ENCODE results near the gene GABARAPL2. TPM values are rescaled to one million over a fixed set of nuclear protein-coding genes. Genes with fewer than 3 reads are reported as not detected.
A peak's percentile ranks its signal among the peaks of the same experiment; 100 is the strongest.

Gene GABARAPL2
- polyA plus RNA-seq, 3 donors: 84.3 to 302 (median 280) TPM

DNA sequence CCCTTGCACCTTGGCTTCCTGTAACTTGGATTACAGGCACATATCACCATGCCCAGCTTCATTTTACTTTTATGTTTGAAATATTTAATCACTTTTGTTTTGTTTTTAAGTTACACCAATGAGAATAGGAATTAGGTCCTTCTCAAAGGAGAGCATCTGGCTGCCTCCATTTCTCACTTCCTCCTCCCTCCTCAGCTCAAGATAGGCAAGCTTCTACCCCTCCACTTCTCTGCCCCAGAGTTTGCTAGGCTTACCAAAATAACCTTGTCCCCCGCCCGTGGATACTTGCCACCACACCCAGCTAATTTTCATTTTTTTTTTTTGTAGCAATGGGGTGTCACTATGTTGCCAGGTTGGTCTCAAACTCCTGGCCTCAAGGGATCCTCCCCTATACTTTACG, 17.9 kb downstream of the GABARAPL2 start:
- Histone ChIP-seq H3K4me2 (replicated peaks; ENCODE audit: extremely low read depth, low read length, poor library complexity, severe bottlenecking) (no peak overlapping the region), H4K20me1 (ENCODE audit: insufficient read depth, low read length) (no peaks in the 10 kb centered on the region), H3K27ac (ENCODE audit: low read depth in 1 of 2, low read length in 2 of 2) (no peak overlapping the region), H3K4me3 (replicated peaks in 1 of 3; ENCODE audit: low read depth in 2 of 3, low read length in 3 of 3) (no peak overlapping the region), H3K4me1 (ENCODE audit: control insufficient read depth in 1 of 2, insufficient read depth in 2 of 2, low read length in 2 of 2) (no peaks in the 10 kb centered on the region), H3K79me2 (ENCODE audit: insufficient read depth, low read length) (no peaks in the 10 kb centered on the region), H2AFZ (ENCODE audit: insufficient read depth, low read depth, low read length, poor library complexity, severe bottlenecking) (no peak overlapping the region), H3K27me3 (ENCODE audit: control insufficient read depth in 2 of 2, insufficient read depth in 2 of 2, low read length in 2 of 2) (no peaks in the 10 kb centered on the region), H3K9me3 (replicated peaks in 1 of 2; ENCODE audit: control insufficient read depth in 1 of 2, insufficient read depth in 1 of 2, low read length in 2 of 2) (no peaks in the 10 kb centered on the region), H3K36me3 (replicated peaks in 1 of 2; ENCODE audit: control insufficient read depth in 1 of 2, insufficient read depth in 2 of 2, low read length in 2 of 2) (peaks cover 10 to 20% of the 10 kb centered on the region in 2 donors), H3K9ac (ENCODE audit: insufficient read depth, low read length, poor library complexity, severe bottlenecking) (no peak overlapping the region)
- DNase-seq: no peak
- H3K9me3 Mint-ChIP-seq: no peaks in the 10 kb centered on the region
- no CpG with 5 or more reads among the region's 3 CpGs for WGBS (ENCODE audit: insufficient coverage)
- TF ChIP-seq, protein P1, sequence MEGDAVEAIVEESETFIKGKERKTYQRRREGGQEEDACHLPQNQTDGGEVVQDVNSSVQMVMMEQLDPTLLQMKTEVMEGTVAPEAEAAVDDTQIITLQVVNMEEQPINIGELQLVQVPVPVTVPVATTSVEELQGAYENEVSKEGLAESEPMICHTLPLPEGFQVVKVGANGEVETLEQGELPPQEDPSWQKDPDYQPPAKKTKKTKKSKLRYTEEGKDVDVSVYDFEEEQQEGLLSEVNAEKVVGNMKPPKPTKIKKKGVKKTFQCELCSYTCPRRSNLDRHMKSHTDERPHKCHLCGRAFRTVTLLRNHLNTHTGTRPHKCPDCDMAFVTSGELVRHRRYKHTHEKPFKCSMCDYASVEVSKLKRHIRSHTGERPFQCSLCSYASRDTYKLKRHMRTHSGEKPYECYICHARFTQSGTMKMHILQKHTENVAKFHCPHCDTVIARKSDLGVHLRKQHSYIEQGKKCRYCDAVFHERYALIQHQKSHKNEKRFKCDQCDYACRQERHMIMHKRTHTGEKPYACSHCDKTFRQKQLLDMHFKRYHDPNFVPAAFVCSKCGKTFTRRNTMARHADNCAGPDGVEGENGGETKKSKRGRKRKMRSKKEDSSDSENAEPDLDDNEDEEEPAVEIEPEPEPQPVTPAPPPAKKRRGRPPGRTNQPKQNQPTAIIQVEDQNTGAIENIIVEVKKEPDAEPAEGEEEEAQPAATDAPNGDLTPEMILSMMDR (IDR thresholded peaks at IDR 0.05): no peak
- H3K27ac Mint-ChIP-seq: peak overlapping the region in 1 of 7 donors; percentile 23
- H3K4me3 Mint-ChIP-seq: no peak overlapping the region
- intact Hi-C loops (cut with micrococcal nuclease): no loop called here
- no peaks in the 10 kb centered on the region for H3K27me3 Mint-ChIP-seq (ENCODE audit: low read depth in 3 of 3)
- H3K36me3 Mint-ChIP-seq: peaks cover 25 to 34% of the 10 kb centered on the region in 2 donors
- peaks cover 5% of the 10 kb centered on the region for H3K4me1 Mint-ChIP-seq

DNA sequence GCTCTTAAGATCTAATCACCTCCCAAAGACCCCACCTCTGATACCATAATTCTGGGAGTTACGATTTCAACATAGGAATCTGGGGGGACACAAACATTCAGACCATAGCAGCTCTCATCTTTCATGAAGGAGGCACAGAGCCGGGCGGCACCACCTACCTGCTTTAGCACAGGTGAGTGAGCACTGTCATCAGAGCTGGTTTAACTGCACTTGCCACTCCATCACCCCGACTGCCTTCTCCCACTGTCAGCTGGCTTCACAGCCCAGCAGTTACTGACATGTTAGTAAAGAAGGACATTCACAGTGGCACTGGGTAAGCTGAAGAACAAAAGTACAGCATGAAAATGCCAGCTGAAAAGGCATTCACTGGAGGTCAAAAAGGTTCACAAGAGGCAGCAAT, 22.5 kb downstream of the GABARAPL2 start:
- H3K36me3 Mint-ChIP-seq: peaks cover 22 to 25% of the 10 kb centered on the region in 2 donors
- Histone ChIP-seq H3K27me3 (ENCODE audit: control insufficient read depth in 2 of 2, insufficient read depth in 2 of 2, low read length in 2 of 2) (no peaks in the 10 kb centered on the region), H3K9me3 (replicated peaks in 1 of 2; ENCODE audit: control insufficient read depth in 1 of 2, insufficient read depth in 1 of 2, low read length in 2 of 2) (no peaks in the 10 kb centered on the region), H3K27ac (ENCODE audit: low read depth in 1 of 2, low read length in 2 of 2) (no peak overlapping the region), H3K4me3 (replicated peaks in 1 of 3; ENCODE audit: low read depth in 2 of 3, low read length in 3 of 3) (no peak overlapping the region), H3K36me3 (replicated peaks in 1 of 2; ENCODE audit: control insufficient read depth in 1 of 2, insufficient read depth in 2 of 2, low read length in 2 of 2) (no peaks in the 10 kb centered on the region), H3K9ac (ENCODE audit: insufficient read depth, low read length, poor library complexity, severe bottlenecking) (no peak overlapping the region), H4K20me1 (ENCODE audit: insufficient read depth, low read length) (no peaks in the 10 kb centered on the region), H3K4me1 (ENCODE audit: control insufficient read depth in 1 of 2, insufficient read depth in 2 of 2, low read length in 2 of 2) (no peaks in the 10 kb centered on the region), H3K79me2 (ENCODE audit: insufficient read depth, low read length) (no peaks in the 10 kb centered on the region), H2AFZ (ENCODE audit: insufficient read depth, low read depth, low read length, poor library complexity, severe bottlenecking) (no peak overlapping the region), H3K4me2 (replicated peaks; ENCODE audit: extremely low read depth, low read length, poor library complexity, severe bottlenecking) (no peak overlapping the region)
- intact Hi-C loops (cut with micrococcal nuclease): no loop called here
- WGBS (ENCODE audit: insufficient coverage): 100% methylated on average over 2 of the region's 4 CpGs
- H3K27me3 Mint-ChIP-seq (ENCODE audit: low read depth in 3 of 3): no peaks in the 10 kb centered on the region
- H3K27ac Mint-ChIP-seq: peak overlapping the region in 2 of 7 donors; percentile 32 to 82
- TF ChIP-seq, protein P1 (IDR thresholded peaks at IDR 0.05): no peak
- no peak overlapping the region for H3K4me3 Mint-ChIP-seq
- peaks cover 2% of the 10 kb centered on the region for H3K4me1 Mint-ChIP-seq
- peaks cover 0 to 2% (median 0%) of the 10 kb centered on the region in 7 donors for H3K9me3 Mint-ChIP-seq
- no peak for DNase-seq
